HG02798 (cell line): ENCODE data around the gene TMPRSS13.

Experiments
- ATAC-seq: cut with Tn5 transposase; IDR thresholded peaks from one replicate; pipeline ENCODE4 v1.9.1; 2021; ENCODE audit warnings: mild to moderate bottlenecking; ENCODE audit not compliant: unreplicated experiment, poor library complexity

The TMPRSS13 gene

GRCh38 chr11:117901601-117902000 is 27.6 kb downstream of the TMPRSS13 start:
- ATAC-seq: no peak

GRCh38 chr11:117900720-117901440 is 28.3 kb downstream of the TMPRSS13 start:
- ATAC-seq: no peak

- ATAC-seq: no peak
These were observed 29.0 kb downstream of the TMPRSS13 start for GRCh38 chr11:117900121-117900648.

GRCh38 chr11:117898059-117898458 is 31.1 kb downstream of the TMPRSS13 start:
- no peak for ATAC-seq

- no peak for ATAC-seq
These were observed 36.6 kb downstream of the TMPRSS13 start for GRCh38 chr11:117892651-117893050.

GRCh38 chr11:117891362-117891761 is 37.8 kb downstream of the TMPRSS13 start:
- no peak for ATAC-seq

- no peak for ATAC-seq
These were observed 41.0 kb downstream of the TMPRSS13 start for GRCh38 chr11:117888139-117888566.

GRCh38 chr11:117887431-117888138 is 41.6 kb downstream of the TMPRSS13 start:
- no peak for ATAC-seq

- no peak for ATAC-seq
These were observed 43.4 kb downstream of the TMPRSS13 start for GRCh38 chr11:117885777-117886176.

GRCh38 chr11:117884994-117885393 is 44.2 kb downstream of the TMPRSS13 start:
- ATAC-seq: no peak

- ATAC-seq: no peak
These were observed 46.1 kb downstream of the TMPRSS13 start for GRCh38 chr11:117883063-117883462.

GRCh38 chr11:117882311-117882905 is 46.8 kb downstream of the TMPRSS13 start:
- no peak for ATAC-seq

GRCh38 chr11:117881217-117881616 is 48.0 kb downstream of the TMPRSS13 start:
- ATAC-seq: no peak

- no peak for ATAC-seq
These were observed 49.4 kb downstream of the TMPRSS13 start for GRCh38 chr11:117879516-117880480.

- ATAC-seq: no peak
These were observed 50.2 kb downstream of the TMPRSS13 start for GRCh38 chr11:117878939-117879475.

GRCh38 chr11:117878314-117878938 is 50.8 kb downstream of the TMPRSS13 start:
- ATAC-seq: no peak

- ATAC-seq: no peak
These were observed 52.0 kb downstream of the TMPRSS13 start for GRCh38 chr11:117877120-117877784.

- no peak for ATAC-seq
These were observed 52.7 kb downstream of the TMPRSS13 start, which contains the start of gene FXYD6 for GRCh38 chr11:117876341-117877119. Gene FXYD6 (minus strand): TSS chr11:117876658. CDS start chr11:117842776, 33,882 bp downstream.
